DND-41 (cell line): ENCODE results near the gene HBE1.
"Not testable (repeated sequence)": the region's sequence is repeated elsewhere in the genome, so short reads cannot be mapped to it uniquely, and the experiment has no call there.

Source experiments
- EZH2 ChIP-seq: IDR thresholded peaks from 3 replicates; pipeline ENCODE4 v1.6.1; 2012; ENCODE audit warnings: borderline replicate concordance, low read depth, mild to moderate bottlenecking, moderate library complexity, low read length, inconsistent platforms; ENCODE audit not compliant: severe bottlenecking
- TF ChIP-seq, protein P1 (sequence below): IDR thresholded peaks from 2 replicates; pipeline ENCODE4 v1.5.1; 2012; ENCODE audit warnings: borderline replicate concordance, low read length, moderate library complexity, mild to moderate bottlenecking; ENCODE audit not compliant: poor library complexity, severe bottlenecking; ENCODE audit errors: extremely low read depth

DNA sequence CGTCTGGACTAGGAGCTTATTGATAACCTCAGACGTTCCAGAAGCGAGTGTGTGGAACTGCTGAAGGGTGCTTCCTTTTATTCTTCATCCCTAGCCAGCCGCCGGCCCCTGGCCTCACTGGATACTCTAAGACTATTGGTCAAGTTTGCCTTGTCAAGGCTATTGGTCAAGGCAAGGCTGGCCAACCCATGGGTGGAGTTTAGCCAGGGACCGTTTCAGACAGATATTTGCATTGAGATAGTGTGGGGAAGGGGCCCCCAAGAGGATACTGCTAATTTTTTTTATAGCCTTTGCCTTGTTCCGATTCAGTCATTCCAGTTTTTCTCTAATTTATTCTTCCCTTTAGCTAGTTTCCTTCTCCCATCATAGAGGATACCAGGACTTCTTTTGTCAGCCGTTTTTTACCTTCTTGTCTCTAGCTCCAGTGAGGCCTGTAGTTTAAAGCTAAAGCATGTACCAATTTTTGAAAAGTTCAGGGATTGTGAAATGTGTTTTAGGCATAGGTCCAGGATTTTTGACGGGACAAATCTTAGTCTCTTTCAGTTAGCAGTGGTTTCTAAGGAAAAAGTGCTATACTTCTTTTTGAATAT is 19.8 kb downstream of the HBE1 start, which contains the start of gene HBG1:
- TF ChIP-seq, protein P1, sequence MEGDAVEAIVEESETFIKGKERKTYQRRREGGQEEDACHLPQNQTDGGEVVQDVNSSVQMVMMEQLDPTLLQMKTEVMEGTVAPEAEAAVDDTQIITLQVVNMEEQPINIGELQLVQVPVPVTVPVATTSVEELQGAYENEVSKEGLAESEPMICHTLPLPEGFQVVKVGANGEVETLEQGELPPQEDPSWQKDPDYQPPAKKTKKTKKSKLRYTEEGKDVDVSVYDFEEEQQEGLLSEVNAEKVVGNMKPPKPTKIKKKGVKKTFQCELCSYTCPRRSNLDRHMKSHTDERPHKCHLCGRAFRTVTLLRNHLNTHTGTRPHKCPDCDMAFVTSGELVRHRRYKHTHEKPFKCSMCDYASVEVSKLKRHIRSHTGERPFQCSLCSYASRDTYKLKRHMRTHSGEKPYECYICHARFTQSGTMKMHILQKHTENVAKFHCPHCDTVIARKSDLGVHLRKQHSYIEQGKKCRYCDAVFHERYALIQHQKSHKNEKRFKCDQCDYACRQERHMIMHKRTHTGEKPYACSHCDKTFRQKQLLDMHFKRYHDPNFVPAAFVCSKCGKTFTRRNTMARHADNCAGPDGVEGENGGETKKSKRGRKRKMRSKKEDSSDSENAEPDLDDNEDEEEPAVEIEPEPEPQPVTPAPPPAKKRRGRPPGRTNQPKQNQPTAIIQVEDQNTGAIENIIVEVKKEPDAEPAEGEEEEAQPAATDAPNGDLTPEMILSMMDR, result not testable (repeated sequence)
- not testable (repeated sequence) for TF ChIP-seq EZH2
